HG03565 (cell line): ENCODE data around the gene ATP23.

ENCODE experiments used
- ATAC-seq: cut with Tn5 transposase; IDR thresholded peaks from one replicate; pipeline ENCODE4 v1.9.1; 2021; ENCODE audit warnings: mild to moderate bottlenecking, moderate library complexity; ENCODE audit not compliant: unreplicated experiment

The ATP23 gene

GRCh38 chr12:57965766-57966165 lies 24.4 kb downstream of the ATP23 start:
- no peak for ATAC-seq

- ATAC-seq, result no peak
Observed at GRCh38 chr12:57966536-57966935, 25.2 kb downstream of the ATP23 start.

- no peak for ATAC-seq
Observed at GRCh38 chr12:57983146-57983857, 41.9 kb downstream of the ATP23 start.

- no peak for ATAC-seq
Observed at GRCh38 chr12:57983858-57984505, 42.6 kb downstream of the ATP23 start.

- ATAC-seq, result no peak
Observed at GRCh38 chr12:57984629-57985151, 43.3 kb downstream of the ATP23 start.

- ATAC-seq, result no peak
Observed at GRCh38 chr12:57985685-57986084, 44.3 kb downstream of the ATP23 start.

- no peak for ATAC-seq
Observed at GRCh38 chr12:57989838-57990237, 48.5 kb downstream of the ATP23 start.

- no peak for ATAC-seq
Observed at GRCh38 chr12:57990241-57990883, 49.0 kb downstream of the ATP23 start.

GRCh38 chr12:57992001-57992400 lies 50.6 kb downstream of the ATP23 start:
- ATAC-seq, result no peak

GRCh38 chr12:57993030-57993429 lies 51.7 kb downstream of the ATP23 start:
- no peak for ATAC-seq

- no peak for ATAC-seq
Observed at GRCh38 chr12:57993834-57994233, 52.5 kb downstream of the ATP23 start.

- no peak for ATAC-seq
Observed at GRCh38 chr12:57996520-57996919, 55.2 kb downstream of the ATP23 start.

GRCh38 chr12:57998251-57998650 lies 56.9 kb downstream of the ATP23 start:
- no peak for ATAC-seq

GRCh38 chr12:58000499-58000898 lies 59.1 kb downstream of the ATP23 start:
- no peak for ATAC-seq

- no peak for ATAC-seq
Observed at GRCh38 chr12:58007875-58008274, 66.5 kb downstream of the ATP23 start.

GRCh38 chr12:58008634-58009033 lies 67.3 kb downstream of the ATP23 start:
- no peak for ATAC-seq
